Stimulated activated CD4-positive, alpha-beta T cell treated with anti-CD3 and anti-CD28 coated beads, Interleukin-12 subunit alpha, Interleukin-12 subunit beta, amount 100 ng/mL, for 4 hours (primary cell): ENCODE measurements around the gene OSBPL2.

Source experiments
- DNase-seq: peaks from one replicate; pipeline ENCODE4 v3.0.0-alpha.2; 2020

The OSBPL2 gene

GRCh38 chr20:62262064-62262463, 23.7 kb downstream of the OSBPL2 start:
- no peak for DNase-seq

GRCh38 chr20:62263396-62263795, 25.1 kb downstream of the OSBPL2 start:
- no peak for DNase-seq

- DNase-seq, result no peak
Observed at GRCh38 chr20:62265365-62265764, 27.0 kb downstream of the OSBPL2 start.

GRCh38 chr20:62266340-62266739, 28.0 kb downstream of the OSBPL2 start:
- no peak for DNase-seq

- no peak for DNase-seq
Observed at GRCh38 chr20:62266851-62267250, 28.5 kb downstream of the OSBPL2 start.

- no peak for DNase-seq
Observed at GRCh38 chr20:62267543-62267942, 29.2 kb downstream of the OSBPL2 start.

- DNase-seq, result no peak
Observed at GRCh38 chr20:62268228-62268900, 30.0 kb downstream of the OSBPL2 start.

GRCh38 chr20:62269378-62269777, 31.1 kb downstream of the OSBPL2 start:
- no peak for DNase-seq

- DNase-seq, result no peak
Observed at GRCh38 chr20:62269871-62270270, 31.6 kb downstream of the OSBPL2 start.

GRCh38 chr20:62272200-62272599, 33.9 kb downstream of the OSBPL2 start:
- no peak for DNase-seq

GRCh38 chr20:62273416-62273815, 35.1 kb downstream of the OSBPL2 start:
- DNase-seq, result no peak

GRCh38 chr20:62274332-62274950, 36.1 kb downstream of the OSBPL2 start:
- no peak for DNase-seq

- DNase-seq, result no peak
Observed at GRCh38 chr20:62275219-62275618, 36.9 kb downstream of the OSBPL2 start.

GRCh38 chr20:62276439-62276838, 38.1 kb downstream of the OSBPL2 start:
- DNase-seq, result no peak

GRCh38 chr20:62277253-62277652, 38.9 kb downstream of the OSBPL2 start:
- no peak for DNase-seq

- DNase-seq, result no peak
Observed at GRCh38 chr20:62280303-62280702, 42.0 kb downstream of the OSBPL2 start.

- DNase-seq, result no peak
Observed at GRCh38 chr20:62281161-62281933, 43.0 kb downstream of the OSBPL2 start.

GRCh38 chr20:62282103-62282502, 43.8 kb downstream of the OSBPL2 start:
- no peak for DNase-seq

- DNase-seq, result no peak
Observed at GRCh38 chr20:62282877-62283503, 44.7 kb downstream of the OSBPL2 start.

- DNase-seq, result no peak
Observed at GRCh38 chr20:62284448-62284847, 46.1 kb downstream of the OSBPL2 start.

GRCh38 chr20:62285151-62285550, 46.8 kb downstream of the OSBPL2 start:
- DNase-seq, result no peak

- no peak for DNase-seq
Observed at GRCh38 chr20:62285722-62286121, 47.4 kb downstream of the OSBPL2 start.

- no peak for DNase-seq
Observed at GRCh38 chr20:62286493-62287064, 48.3 kb downstream of the OSBPL2 start.
